Measurements from ENCODE around the gene GTF3C1.
A peak's percentile ranks its signal among the peaks of the same experiment; 100 is the strongest.

GTF3C1 gene

DNA sequence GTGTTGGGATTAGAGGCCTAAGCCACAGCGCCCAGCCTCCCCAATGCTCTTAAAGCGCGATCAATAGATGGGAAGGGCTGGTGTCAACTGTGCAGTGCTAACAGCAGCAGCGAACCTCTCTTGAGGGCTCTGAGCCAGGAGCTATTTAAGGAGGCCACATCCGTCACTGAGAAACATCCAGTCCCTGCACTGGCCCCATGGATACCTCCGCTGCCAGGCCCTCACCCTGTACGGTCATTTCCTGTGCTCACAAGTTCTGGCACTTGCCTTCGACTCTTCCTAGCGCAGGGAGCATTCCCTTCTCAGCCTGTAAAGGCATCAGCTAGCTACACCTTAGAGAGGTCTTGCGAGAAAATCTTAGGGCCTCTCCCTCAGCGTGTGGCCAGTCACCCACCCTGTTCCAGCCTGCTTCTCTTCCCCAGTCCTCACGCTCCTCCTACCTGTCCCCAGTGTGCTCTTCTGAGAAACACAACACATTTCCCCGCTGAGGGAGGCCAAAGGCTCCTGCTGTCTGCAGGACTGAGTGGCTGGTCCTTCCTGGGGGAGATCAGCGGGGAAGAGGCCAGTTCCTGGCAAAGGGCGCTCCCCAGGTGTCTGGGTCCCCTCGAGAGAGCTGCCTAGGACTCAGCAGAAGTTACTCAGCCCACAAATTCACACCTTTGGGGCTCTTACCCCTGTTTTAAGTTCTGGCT lies 28.6 kb downstream of the GTF3C1 start:
- DNase-seq (ENCODE audit: low spot score): no peak

DNA sequence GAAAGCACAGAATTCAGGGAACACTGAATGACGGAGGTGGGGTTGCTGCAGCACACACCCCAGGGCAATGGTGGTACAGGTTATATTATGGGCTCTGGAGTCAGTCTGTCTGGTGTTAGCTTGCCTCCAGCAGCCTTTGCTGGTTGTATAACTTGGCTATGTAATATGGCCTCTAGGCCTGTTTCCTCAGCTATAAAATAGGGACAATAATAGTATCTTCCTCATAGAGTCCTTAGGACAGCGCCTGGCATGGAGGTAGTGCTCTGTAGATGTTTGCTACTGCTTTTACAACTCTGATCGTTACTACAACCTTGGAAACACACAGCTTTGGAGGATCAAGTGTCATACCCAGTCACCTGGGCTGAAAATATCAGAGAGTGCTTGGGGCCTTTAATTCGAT lies 31.5 kb downstream of the GTF3C1 start:
- DNase-seq (ENCODE audit: low spot score): no peak

DNA sequence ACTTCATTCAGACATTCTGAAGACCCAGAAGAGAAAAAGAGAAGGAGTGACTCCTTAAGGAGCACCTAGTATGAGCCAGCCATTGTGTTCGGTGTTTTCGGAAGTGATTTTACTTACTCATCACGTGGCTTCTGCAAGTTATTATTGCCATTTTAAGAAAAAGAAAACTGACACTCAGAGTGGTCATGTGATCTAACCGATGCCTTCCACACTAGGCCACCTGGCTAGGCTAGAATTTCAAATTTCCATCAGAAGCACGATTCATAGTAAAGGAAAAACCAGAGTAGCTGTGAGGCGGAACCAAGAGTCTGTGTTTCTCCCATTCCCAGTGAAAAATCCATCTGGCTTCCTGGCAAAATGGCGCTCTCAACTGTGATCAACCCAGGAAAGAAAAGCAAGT lies 32.0 kb downstream of the GTF3C1 start:
- DNase-seq (ENCODE audit: low spot score): no peak

DNA sequence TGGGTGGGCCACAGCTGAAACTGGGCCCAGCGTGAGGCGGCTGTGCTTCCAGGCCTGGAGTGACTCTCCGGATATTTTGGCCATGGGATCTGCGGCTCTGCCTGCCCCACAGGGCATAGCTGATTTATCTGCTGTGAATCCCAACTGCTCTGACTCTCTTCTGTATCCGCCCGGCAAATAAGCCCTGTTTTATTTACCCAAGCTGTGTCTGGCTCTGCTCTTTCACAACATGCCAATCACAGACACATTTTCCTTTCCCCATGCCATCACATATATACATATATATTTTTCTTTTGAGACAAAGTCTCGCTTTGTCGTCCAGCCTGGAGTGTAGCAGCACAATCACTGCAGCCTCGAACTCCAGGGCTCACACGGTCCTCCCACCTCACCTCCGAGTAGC lies 33.3 kb downstream of the GTF3C1 start:
- no peak for DNase-seq (ENCODE audit: low spot score)

DNA sequence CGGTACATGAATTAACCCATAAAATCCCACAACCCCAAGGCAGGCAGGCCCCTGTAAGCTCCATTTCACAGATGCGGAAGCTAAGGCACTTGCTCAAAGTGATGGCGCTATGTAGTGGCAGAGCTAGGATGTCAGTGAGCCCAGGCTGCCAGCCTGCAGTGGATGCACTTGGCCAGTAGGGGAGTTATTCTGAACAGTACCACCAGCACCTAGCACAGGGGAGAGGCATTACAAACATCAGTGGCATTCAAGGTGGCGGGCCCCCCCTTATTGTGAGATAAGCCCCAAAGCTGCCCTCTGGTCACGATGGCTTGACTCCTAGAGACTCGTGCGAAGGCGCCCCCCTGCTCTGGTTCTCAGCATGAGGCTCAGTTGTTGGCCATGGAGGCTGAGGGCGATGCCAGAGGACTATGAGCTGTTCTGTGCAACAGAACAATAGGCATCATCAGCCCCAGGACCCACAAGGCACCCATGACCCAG lies 33.8 kb downstream of the GTF3C1 start:
- DNase-seq (ENCODE audit: low spot score): peak; percentile 14

GRCh38 chr16:27514806-27515205 lies 34.9 kb downstream of the GTF3C1 start:
- no peak for DNase-seq (ENCODE audit: low spot score)

DNA sequence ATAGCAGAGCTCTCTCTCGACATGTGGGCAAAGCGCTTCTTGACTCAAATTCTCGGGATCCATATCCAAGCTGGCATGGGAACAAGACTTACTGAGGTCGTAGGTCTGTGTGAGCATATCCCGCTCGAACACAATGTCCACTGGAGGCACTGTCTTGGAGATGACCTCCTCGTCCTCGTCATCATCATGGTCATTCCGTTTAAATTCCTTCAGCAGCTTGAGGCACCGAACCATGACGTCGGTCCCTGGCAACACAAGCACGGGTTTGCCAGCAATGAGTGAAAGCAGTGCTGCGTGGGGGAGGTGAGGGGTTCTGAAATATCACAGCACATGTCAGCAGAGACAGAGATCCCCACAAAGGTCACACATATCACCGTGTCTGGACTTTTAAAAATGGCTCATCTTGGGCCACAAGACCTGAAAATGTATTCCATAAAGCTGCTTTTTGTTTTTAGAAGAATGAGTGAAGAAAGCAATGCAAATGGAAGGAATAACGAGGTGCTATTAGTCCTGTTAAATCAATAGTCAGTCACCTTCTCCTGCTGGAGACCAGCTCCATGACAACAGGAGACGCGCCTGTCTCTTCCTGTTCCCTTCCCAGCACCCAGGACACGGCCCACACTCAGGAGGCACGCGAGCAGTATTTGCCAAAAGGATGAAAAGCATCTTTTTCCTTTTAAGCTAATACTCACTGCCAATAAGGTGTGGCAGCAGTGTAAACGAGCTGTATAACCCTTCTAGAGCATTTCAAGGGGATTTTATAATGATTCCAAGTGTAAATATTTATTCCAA lies 37.9 kb downstream of the GTF3C1 start:
- peak; percentile 26 for DNase-seq (ENCODE audit: low spot score)

DNA sequence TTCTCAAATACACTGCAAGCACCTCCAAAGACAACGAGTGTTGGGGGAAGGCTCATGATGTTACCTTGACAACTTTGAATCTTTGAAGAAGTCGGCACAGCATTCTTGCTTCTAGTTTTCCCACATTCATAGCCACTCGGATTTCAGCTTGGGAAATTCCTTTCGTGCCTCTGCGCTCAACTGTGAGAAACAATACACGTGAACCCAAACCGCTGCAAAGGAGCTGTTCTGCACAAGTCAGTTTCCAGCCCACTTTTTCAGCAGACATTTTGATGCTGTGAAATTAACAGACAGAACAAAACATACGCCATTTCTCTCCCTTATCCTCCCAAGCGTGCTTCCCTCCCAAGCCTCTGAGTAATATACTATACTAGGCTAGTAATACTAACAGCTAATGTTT lies 41.2 kb downstream of the GTF3C1 start:
- no peak for DNase-seq (ENCODE audit: low spot score)

- no peak for DNase-seq (ENCODE audit: low spot score)
Observed at GRCh38 chr16:27506771-27507170, 42.9 kb downstream of the GTF3C1 start.

DNA sequence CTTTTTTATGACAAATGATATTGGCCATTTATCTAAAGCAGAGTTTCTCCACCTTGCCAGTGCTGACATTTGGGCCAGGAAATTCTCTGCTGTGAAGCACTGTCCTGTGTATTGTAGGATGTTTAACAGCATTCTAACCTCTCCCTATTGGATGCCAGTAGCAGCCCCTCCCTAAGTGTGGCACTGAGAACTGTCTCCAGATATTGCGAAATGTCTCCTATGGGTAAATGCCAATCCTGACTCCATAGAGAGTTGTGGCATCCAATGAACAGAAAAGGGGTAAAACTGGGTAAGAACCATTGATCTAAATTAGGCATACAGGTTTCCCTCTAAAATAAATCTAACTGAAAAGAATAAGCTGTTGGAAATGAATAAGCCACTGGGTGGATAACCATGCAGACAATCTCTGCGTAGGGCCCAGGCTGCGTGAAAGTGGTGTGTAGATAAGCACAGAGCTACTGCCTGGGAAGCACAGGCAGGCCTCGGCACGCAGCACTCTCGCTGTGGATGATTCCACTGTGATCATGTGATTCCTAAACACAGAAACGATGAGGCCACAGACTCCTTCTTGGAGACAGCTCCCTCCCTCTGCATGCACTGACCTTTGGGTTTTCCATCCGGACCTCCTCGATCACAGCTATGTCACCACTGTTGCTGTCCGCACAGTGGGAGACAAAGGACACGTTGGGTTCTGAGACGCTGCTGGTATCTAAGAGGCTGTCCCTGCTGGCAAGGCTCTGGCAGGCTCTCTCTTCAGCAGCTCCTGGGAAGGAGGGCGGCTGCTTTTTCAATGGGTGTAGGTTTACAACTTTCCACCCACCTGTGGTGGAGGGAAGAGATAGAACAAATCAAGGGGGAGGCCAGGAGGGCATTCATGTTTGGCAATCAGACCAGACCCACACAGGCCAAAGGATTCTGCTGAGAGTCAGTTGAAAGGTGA lies 44.1 kb downstream of the GTF3C1 start:
- no peak for DNase-seq (ENCODE audit: low spot score)

- DNase-seq (ENCODE audit: low spot score): no peak
Observed at GRCh38 chr16:27503662-27504061, 46.1 kb downstream of the GTF3C1 start.

DNA sequence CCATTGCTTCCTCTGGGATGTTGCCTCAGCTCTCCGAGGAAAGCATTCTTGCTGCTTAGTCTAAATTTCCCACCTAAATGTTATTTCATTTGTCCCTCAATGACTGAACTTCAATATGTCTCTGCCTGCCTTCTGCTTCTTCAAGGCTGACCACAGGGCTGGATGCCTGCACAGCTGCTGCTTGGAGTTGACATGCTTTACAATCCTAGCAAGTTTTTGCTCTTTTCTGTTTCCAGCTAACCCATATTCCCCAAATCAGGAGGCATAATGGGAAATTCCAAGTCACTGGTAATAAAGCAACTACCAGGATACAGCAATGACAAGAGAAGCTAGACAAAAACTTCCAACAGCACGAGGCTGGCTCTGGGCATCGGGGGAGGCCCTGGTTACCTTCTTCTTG lies 48.9 kb downstream of the GTF3C1 start:
- no peak for DNase-seq (ENCODE audit: low spot score)

DNA sequence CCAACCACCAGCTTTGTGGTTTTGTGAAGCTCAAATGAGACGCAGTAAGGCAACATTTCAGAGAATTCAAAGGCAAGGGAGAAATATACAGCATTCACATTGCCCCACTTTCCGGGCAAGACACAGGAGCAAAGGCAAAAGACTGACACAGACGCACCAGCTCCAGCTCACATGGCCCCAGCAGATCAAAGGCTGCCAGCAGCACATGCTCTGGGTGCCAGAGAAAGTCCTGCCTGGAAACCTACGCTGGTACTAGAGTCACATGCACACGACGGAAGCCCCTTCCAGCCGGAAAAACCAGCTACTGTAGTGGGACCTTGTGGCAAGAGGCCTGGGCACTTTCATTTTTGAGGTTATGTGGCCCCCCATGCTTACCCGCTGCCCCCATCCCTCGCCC lies 50.1 kb downstream of the GTF3C1 start:
- no peak for DNase-seq (ENCODE audit: low spot score)

DNA sequence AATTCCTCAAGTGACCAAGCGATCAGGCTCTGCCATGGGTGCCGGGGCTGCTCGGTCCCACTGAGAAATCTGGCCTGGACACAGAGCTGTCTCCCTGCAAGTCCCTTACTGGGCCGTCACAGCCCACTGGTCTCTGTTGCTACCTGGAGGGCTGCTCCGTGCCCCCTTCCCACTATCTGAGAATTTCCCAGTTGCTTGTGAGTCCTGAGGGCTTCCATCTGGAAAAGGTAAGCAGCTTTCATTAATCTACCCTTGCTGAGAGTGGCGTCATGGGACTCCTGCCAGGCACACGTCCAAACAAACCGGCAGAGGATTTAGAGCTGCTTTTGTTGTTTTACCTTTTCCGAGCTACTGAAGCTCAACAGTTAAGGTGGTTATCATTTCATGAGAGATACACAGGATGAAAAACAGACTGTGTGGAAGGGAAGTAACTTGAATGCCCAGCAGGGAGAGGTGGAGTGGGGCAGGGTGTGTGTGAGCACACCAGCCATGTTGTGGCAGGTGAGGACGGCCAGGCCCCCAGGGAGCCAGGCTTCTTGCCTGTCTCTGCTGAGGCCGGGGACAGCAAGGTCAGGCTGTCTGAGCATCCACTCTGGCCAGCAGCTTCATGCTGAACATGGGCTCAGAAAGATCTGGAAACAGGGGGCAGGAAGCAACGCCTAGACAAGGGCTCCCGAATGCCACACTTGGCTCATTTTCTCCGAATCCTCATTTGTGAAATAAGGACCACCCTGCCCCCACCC lies 50.6 kb downstream of the GTF3C1 start:
- DNase-seq (ENCODE audit: low spot score): peak; percentile 17

DNA sequence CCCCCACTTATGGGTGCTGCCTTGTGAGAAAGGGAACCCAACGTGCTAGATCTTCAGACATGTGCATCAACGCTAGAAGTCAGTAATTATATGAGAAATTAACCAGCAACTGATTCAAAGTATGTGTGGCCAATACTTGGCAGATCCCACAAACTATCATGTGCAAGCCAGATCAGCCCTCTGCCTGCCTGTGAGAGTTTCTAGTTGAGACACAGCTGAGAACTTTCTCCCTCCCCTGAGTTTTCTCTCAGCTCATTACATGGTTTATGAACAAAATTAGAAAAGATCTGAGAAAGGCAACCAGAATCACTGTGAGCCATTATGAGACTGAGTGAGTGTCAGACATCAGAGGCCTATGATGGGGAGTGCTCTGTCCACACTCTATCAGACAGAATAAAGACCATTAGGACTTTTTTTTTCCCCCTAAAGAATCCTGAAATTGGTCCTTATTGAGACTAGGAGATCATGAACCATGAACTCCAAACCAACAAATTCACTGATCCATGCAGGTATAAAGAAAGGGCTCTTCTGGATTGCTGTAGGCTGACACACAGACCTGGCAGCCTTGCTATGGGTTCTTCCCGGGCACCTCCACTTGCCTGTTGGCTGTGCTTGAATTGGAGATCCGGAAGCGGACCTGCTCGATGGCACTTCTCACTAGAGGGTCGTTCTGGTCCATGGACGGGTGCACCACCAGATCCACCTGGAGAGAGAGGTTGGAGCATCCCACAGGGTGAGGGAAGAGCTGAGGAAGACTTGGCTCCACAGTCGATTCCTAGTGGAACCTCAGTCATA lies 51.5 kb downstream of the GTF3C1 start:
- no peak for DNase-seq (ENCODE audit: low spot score)

DNA sequence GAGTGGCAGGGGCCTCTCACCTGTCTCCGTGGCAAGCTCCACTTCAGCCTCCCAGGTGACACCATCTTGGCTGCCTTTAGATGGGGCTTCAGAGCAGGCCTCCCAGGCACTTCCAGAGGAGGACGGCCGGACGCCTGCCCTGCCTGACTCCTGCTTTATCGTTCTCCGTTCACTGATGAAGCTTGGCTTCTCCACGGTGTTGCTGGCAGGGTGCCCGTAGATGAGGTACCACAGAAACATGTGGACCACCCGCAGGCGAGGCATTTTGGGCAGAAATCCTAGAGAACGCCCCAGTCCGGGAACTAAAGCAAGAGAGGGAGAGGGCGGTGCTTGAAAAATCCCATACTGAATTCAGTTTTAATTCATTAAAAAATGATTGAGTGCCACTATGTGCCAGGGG lies 54.5 kb downstream of the GTF3C1 start:
- DNase-seq (ENCODE audit: low spot score): peak; percentile 56

- no peak for DNase-seq (ENCODE audit: low spot score)
Observed at GRCh38 chr16:27492588-27492979, 57.1 kb downstream of the GTF3C1 start.

GRCh38 chr16:27491894-27492587 lies 57.7 kb downstream of the GTF3C1 start:
- DNase-seq (ENCODE audit: low spot score): no peak

GRCh38 chr16:27489906-27490305 lies 59.8 kb downstream of the GTF3C1 start:
- DNase-seq (ENCODE audit: low spot score): no peak

GRCh38 chr16:27489421-27489820 lies 60.3 kb downstream of the GTF3C1 start:
- DNase-seq (ENCODE audit: low spot score): no peak

Data from cerebellar cortex (tissue), 1 donor.